NCI-H226 (cell line): ENCODE data around the gene AGRN.
A peak's percentile ranks its signal among the peaks of the same experiment; 100 is the strongest.
"Not testable (repeated sequence)": the region's sequence is repeated elsewhere in the genome, so short reads cannot be mapped to it uniquely, and the experiment has no call there.

Experiments
- DNase-seq: peaks from one replicate; pipeline ENCODE4 v3.0.0-alpha.2; 2015

Gene AGRN

DNA sequence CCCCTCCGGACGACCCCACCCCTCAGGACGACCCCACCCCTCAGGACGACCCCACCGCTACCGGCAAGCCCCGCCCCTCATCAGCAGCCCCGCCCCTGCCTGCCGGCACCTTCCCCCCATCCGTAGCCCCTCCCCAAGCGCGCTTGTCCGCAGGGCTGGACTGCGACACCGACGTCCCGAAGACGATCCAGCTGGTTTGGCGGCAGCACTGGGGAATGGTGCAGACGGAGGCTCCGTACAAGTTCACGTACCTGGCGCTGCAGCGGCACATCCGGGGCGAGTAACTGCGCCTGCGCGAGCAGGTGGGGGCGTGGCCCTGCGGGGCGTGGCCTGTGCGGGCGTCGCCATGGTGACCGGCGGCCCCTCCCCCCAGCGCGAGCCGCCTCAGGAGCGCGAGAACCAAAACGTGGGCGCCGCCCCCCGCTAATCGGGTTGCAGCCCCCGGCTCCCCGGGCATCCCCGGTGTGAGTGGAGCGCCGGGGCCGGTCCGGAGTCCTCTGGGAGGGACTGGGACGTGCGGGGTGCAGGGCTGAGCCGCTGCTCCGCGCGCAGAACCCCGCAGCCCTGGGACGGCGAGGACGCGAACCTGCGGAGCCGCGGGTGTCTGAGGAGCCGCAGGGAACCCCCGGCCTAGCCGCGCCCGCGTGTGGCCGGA is 49.3 kb downstream of the AGRN start:
- DNase-seq, result peak; percentile 77

DNA sequence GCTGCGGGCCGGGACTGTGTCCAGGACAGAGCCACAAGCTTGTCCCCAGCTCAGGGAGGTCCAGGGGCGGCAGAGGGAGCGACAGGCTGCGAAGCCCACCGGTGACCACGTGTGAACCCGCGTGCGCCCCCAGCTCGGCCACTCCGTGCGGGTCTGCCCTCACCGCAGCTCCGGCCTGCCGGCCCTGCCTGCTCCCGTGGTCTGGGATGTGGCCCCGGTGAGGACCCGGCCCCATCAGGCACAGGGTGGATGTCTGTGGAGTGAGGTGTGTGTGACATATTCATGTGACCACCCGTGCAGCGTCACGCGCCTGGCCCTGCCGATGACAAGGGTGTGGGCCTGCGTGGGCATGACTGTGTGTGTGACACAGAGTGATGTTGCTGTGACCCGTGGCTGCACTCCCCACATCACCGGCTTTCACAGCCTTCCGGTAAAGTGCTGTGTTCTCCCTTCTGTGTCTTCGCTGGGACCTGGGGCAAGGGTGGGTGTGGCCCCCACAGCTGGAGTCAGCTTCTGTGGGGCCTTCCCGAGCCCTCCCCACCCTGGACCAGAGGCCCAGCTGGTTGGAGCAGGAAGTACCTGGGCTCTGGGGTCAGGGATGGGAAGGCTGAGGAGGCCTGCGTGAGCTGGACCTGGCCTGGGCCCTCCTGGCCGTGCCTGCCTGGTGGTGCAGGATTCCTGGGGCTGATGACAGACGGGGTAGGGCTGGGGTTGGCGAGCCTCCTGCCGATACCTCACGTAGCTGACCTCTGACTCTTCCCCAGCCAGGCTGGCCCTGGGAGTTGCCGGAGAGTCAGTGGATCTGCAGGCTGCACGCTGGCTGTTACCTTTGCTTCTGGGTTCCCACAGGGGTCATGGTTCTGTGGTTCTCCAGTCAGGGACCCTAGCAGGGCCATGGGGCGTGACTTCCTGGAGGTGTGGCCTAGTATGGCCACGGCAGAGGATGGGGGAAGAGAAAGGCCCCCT is 50.1 kb downstream of the AGRN start:
- DNase-seq, result no peak

DNA sequence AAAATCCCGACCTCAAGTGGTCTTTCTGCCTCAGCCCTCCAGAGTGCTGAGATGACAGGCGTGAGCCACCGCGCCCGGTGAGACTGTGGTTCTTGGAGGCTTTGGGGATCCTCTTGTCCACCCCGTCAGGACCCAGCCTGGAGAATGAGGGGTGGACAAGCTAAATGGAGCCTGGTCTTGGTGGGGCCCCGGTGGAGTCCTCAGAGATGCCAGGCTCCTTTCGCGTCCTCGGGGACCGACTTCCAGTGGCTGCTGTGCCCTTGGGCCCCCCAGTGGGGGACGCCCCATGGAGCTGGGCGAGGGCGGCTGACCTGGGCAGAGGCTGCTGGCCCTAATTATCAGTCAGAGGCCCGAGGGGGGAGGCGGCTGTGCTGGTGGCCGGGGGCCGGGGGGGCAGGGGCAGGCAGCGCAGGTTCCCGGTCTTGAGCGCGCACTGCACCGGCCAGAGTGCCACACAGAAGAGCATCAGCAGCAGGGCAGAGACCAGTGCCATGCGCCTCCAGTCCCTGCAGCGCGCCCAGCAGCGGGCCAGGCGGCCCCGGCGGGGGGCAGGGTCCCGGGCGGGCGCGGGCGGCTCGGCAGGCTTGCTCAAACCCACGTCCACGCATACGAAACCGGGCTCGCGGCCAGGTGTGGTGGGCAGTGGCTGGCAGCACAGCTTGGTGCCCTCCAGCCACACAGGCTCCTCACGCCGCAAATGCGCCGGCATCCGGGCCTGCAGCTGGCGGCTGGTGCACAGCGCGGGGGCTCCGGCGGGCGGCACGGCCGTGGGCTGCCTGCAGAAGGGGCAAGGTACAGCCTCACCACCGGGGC is 51.8 kb downstream of the AGRN start:
- no peak for DNase-seq

DNA sequence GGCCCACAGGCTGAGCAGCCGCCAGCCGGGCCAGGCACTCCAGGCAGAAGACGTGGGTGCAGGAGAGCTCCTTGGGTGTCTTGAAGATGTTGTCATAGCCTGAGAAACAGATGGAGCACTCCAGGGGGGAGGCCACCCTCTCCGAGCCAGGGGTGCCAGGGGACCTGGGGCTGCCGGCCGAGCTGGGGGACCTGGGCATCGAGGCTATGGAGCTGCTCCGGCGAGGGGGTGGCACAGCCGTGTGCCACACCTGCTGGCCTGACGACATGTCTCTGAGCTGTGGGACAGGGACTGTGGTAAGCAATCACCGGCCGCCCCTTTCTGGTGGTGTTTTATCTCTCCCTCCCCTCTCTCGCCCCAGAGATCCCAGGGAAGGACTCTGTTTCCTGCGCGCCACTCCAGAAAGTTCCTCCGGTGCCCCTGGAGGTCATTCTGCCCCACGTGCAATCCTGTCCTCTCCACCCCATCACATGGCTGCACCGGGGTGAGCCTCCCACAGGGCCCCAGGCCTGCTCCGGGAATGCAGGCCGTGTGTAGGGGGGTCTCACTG is 52.5 kb downstream of the AGRN start:
- no peak for DNase-seq

DNA sequence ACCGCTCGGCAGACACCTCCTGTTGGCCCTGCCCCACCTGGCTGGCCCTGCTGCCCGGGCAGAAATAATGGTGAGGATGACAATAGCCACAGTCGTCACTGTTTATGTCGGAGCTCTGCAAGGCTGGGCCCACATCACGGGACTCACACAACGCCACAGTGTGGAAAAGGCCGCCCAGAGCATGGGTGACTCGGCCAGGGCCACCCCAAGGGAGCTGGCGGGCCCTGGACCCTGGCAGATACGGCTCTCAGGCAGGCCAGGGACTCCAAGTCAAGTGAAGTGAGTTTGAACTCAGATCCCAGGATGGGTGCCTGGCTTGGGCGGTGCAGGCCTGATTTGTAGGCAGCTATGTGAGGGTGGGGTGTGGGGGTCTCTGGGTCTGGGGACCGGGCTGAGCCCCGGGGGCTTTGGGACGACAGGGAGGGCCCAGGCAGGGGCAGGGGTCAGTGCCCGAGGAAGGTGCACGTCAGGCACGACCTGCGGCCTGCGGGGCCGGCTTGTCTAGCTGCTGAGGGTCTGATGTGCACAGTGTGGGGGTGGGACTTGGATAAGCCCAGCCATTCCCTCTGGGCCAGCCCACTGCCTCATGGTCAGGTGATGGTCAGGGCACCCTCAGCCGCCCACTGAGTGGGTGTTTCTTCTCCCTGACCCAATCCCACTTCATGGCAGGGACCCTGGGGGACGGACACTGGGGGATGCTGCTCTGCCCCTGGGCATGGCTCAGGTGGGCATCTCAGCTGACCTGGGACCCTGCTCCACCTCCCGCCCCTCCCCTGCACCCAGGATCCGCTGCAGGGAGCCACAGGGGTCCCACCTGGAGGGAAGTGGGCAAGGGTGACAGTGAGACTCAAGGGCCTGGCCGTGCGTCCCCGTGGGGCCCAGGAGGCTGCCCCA is 53.2 kb downstream of the AGRN start:
- DNase-seq, result no peak

DNA sequence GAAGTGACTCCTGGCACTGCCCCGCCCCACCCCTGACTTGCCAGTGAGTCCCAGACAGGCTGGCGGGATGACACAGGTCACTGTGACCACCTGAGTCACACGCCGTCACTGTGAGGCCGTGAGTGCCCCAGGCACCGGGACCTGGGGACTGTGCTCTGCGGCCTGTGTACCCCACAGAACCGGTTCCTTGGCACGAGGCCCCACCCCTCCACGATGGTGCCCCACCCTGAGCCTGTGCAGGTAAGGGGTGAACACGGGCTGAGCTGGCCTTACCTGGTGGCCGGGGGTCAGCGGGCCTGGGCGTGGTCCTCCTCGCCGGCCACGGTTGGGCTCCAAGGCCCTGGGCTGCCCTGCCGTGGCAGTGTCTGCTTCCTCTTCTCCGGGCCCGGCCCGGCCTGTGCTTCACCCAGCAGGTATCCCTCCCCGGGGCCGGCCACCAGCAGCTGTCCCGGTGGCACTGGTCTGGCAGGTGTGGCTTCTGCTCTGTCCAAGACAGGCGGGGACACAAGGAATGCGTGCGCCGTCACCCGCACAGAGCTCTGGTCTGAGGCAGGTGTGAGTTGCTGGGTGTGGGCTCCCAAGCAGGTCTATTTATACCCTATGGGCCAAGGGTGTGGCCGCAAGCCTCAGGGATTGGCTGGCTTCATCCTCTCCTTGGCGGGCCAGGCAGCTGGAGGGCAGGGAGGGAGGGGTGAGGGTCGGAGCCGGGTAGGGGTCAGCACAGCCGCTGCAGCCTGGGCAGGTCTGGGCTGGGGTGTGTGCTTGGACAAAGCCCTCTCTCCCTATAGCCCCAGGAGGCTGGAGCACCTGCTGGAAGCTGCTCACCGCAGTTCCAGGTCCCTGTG is 54.0 kb downstream of the AGRN start, which contains the start of gene RNF223:
Gene RNF223 (minus strand): TSS at position 564 of the 845 bp plus-strand sequence. CDS start 1,740 bp downstream, outside the sequence.
- DNase-seq, result no peak

DNA sequence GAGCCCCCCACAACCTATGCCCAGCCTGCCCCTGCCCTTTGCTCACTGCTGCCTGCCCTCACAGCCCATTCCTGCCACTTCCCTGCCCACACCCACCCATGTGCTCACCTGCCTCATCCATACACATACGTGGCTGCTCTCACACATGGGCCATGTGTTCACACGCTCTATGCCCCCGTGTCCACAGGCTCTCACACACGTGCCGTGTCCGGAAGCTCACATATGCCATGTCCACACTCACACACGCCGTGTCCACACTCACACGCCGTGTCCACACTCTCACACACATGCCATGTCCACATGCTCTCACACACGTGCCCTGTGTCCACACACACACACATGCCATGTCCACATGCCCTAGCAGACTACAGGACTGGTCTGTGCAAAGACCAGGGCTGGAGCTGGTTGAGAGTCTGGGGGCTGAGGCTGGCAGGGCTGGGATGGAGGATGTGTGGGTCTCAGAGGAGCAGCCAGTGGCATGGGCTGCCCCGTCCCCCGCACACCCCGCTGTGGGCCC is 54.8 kb downstream of the AGRN start:
- DNase-seq, result no peak

DNA sequence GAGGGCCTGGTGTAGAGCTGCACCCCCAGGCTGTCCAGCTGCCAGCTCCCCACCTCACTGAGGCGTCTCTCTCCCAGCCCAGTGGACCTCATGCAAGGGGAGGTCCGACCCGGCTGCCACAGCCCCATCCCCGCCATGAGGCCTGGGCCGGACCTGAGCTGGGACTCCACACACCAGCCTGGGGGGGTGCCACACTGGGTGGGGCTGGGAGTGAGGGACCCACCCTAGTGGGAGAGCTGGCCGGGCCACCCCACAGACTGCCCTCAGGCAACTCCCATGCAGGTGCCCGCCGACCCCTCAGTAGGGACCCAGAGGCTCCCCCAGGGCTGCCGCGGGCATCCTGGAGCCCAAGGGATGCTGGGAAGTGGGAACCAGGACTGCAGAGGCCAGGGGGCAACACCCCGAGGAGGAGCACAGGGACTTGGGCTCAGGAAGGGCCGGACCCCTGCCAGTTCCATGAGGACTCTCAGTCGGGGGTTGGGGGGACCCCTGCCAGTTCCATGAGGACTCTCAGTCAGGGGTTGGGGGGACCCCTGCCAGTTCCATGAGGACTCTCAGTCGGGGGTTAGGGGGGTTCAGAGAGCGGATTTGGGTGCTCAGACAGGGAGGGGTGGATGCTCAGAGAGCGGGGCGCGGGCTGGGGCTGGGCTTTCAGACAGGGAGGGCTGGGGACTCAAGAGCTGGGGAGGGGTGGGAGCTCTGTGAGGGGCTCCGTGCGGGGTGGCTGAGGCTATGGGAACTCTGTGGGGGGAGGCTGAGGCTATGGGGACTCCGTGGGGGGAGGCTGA is 55.4 kb downstream of the AGRN start:
- DNase-seq, result no peak

DNA sequence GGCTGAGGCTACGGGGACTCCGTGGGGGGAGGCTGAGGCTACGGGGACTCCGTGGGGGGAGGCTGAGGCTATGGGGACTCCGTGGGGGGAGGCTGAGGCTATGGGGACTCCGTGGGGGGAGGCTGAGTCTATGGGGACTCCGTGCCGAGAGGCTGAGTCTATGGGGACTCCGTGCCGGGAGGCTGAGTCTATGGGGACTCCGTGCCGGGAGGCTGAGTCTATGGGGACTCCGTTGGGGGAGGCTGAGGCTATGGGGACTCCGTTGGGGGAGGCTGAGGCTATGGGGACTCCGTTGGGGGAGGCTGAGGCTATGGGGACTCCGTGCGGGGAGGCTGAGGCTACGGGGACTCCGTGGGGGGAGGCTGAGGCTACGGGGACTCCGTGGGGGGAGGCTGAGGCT is 57.5 kb downstream of the AGRN start:
- not testable (repeated sequence) for DNase-seq

DNA sequence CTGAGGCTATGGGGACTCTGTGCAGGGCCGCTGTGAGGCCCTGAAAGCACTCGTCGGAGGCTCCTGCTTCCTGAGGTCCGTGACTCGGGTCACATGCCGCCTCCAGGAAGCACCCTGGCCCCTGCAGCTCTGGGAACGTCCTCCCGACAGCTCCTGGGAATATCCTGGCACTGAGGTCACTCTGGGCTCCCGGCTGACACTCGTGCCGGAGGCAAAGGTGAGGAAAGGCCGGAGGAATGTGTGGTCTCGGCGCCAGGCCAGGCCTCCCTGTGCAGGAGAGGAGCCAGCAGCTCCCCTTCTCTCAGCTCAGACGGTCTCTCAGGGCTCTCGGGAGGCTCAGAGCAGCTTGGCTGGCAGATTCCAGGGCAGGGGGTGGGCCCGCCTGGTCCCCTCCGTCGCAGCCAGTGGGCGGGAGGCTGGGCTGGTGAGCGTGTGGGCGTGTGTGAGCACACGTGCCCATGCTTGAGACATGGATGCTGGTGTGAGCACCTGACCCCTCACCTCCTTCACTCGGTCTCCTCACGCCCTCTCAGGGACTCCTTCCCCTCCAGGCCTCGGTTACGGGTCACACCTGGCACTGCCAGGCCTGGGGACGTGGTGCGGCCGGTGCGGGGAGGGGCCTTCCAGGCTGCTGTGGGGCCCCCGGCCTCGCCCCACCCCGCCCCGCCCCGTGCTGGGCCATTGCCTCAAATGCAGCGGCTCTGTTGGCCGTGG is 59.6 kb downstream of the AGRN start:
- DNase-seq, result peak; percentile 99

DNA sequence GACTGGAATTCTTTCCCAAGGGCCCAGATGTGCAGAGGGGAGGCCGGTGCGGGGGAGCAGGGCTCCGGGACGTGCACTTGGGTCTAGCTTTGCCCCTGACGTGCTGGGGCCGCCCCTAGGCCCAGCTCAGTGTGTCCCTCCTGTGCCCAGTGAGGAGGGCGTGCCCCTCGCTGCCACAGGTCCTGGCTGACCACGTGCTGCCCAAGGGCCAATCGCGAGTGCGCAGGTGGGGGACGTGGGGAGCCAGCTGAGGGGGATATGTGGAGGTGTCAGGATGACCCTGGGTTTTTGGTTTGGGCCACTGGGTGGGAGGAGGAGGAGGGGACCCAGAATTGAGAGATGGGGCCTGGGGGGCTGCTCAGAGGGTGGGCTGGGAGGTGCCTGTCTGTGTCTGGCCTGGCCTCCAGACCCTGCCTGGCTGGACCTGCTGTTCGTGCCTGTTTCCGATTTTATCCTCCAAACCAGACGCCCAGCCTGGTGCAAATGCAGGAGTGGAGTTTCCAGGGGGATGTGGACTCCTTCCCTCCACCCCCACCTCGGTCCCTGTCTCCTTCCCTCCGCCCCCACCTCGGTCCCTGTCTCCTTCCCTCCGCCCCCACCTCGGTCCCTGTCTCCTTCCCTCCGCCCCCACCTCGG is 60.3 kb downstream of the AGRN start:
- peak; percentile 88 for DNase-seq

DNA sequence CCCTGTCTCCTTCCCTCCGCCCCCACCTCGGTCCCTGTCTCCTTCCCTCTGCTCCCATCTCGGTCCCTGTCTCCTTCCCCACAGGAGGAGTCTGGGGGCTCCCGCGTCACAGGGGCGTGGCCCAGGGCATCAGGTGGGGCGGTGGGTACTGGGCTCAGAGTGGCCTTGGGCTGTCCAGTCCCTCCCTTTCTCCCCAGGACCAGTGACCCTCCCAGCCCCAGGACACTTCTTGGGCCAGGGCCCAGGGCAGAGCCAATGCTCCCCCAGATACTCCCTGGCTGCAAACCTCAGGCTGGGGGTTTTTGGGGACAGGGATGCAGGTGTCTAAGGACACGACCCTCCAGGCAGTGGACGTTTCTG is 61.0 kb downstream of the AGRN start:
- DNase-seq, result no peak

DNA sequence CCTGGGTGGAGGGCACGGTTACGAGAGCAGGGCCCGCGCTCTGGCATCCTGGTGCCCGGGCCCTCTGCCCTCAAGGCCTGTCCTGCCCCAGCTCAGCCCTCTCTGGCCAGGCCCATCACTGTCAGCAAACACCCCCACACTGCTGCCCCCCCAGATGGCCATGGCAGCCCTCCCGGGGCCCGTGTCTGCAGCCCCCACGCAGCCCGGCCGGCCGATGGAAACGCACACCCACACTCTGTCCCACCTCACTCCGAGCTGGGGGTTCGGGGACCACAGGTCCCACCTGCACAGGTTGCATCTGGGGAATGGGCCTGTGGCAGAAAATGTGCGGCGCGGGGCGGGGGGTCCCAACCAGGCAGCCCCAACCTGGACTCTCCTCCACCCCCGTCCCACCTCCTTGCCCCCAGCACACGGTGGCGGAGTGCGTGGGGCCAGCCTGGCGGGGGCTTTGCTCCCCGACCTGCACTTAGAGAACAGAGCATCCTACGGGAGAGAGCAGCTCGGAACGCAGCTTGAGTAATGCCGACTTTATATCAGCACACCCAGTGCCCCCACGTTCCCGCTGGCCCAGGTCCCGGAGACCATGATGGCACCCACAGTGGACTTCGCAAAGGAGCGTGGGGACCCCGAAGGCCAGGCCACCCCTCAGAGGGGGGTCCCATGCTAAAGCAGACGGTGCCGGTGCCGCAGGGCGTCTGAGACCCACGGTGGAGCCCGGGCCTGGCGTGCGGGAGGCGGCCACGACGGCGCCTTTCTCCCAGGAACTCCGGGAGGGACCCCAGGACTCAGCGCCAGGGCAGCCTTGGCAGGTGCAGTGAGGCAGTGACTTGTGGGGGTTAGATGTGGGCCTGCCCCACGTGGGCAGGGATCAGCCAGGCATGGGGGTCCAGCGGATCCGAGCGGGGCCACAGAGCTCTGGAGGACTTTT is 61.7 kb downstream of the AGRN start:
- DNase-seq, result no peak

DNA sequence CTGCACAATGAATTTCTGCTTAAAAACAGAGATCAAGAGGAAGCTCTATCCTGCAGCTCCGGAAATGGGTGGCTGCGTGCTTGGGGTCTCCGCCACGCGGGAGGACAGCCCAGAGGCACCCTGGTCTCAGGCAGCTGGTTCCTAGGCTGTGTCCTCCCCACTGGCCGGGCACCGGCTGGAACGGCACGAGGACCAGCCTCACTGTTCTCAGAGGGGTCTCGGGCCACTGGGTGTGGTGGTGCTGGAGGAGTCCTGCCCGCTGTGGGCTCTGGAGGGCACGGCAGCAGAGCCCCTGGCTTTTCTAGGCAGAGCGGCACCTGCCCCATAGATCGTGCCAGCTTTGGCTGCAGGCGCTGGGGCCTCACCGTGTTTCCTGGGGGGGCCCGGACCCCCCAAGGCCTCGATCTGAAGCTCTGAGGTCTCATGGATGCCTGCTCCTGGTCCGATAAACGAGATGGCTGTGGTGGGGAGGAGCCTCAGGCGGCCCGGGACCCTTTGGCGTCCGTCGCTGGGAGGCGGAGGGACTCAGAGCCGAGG is 62.4 kb downstream of the AGRN start:
- no peak for DNase-seq

DNA sequence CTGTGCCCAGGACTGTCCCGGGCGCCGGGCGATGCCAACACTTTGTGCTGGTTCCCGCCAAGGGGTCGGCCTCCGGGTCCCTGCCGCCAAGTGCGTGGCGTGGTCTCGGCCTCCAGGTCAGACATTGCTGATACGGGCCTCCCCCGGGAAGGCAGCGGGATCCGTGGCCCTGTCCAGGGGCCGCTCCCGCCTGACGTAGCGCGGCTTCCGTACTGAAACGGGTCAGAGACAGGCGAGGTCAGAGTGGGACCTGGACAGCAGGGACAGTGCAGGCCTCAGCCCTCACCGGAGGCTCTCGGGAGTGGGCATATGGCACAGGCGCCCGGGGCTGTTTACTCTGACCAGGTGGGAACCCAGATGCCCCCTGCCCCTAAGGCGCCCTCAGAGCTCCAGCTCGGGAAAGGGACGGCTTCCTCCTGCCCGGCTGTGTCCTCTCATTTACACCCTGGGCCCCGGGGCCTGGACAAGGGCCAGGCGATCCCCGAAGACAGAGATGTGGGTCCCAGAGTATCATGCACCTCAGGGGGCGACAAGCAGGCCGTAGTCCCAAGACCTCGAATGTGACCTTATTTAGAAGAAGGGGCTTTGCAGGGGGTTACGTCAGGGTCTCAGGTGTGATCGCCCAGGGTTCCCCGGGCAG is 63.0 kb downstream of the AGRN start:
- no peak for DNase-seq
